ENCODE measurements around the gene ZDHHC13. TPM values are rescaled to one million over a fixed set of nuclear protein-coding genes. Genes with fewer than 3 reads are reported as not detected.

Gene ZDHHC13, protein sequence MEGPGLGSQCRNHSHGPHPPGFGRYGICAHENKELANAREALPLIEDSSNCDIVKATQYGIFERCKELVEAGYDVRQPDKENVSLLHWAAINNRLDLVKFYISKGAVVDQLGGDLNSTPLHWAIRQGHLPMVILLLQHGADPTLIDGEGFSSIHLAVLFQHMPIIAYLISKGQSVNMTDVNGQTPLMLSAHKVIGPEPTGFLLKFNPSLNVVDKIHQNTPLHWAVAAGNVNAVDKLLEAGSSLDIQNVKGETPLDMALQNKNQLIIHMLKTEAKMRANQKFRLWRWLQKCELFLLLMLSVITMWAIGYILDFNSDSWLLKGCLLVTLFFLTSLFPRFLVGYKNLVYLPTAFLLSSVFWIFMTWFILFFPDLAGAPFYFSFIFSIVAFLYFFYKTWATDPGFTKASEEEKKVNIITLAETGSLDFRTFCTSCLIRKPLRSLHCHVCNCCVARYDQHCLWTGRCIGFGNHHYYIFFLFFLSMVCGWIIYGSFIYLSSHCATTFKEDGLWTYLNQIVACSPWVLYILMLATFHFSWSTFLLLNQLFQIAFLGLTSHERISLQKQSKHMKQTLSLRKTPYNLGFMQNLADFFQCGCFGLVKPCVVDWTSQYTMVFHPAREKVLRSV
- 10 to 100 TPM; 25.1 to 27.7 TPM for total RNA-seq

DNA sequence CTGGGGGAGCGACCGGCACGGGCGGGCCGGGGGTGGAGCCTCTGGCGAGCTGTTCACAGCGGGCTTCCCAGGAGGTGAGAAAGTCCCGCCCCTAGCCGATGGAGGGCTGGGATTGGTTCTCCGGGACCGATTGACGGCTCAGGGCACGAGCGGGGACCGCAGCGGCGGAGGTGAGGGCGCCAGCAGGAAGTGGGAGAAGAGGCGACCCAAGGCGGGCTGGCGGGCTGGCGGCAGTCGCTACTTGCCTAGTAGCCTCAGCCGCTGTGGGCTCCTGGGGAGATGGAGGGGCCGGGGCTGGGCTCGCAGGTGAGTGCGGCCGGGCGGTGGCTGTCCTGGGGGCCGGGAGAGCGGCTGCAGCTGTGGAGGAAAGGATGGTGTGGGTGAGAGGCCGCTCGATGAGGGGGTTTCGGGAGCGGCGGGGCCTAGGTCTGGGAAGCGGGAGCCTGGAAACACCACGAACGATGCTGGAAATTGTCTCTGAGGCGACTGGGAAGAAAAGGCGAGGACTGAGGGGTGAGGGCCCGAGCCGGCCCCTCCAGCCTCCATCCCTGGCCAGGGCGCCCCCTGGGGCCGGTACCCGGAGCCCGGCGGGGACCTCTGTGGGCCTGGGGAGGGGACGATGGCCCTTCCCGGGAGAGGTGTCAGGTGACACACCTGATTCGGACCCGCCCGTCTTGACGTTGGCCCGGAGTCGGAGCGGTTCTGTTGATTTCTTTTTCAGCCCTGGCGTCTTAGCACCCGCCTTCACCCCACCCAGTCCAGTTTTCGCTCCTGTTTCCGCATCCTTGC is at the start of gene ZDHHC13:
Gene ZDHHC13, plus strand, starts transcription at position 198 of the 789 bp plus-strand sequence. Its CDS starts 82 bp downstream, at position 280.
- Mint-ChIP-seq H3K9me3 (no peaks in the 10 kb centered on the region), H3K4me3 (peak within 1 kb of the TSS; percentile 85), H3K27ac (peak within 1 kb of the TSS; percentile 92), H3K4me1 (peaks cover 47% of the 10 kb centered on the region), H3K27me3 (peaks cover 10% of the 10 kb centered on the region), H3K36me3 (ENCODE audit: low read depth) (peaks cover 21% of the 10 kb centered on the region)
- ChIA-PET CTCF (no interaction called here), POLR2A (interaction anchor here (0.6 kb wide), 1 partner anchor 9 kb away, joined by 12 read pairs; no protein-coding TSS in a partner anchor)
- peak; percentile 96 for DNase-seq

- peak; percentile 65 for DNase-seq
- no peaks in the 10 kb centered on the region for H3K9me3 Mint-ChIP-seq
- ChIA-PET POLR2A (no interaction called here), CTCF (interaction anchor here (0.8 to 1.8 kb wide), 5 partner anchors 11 to 1199 kb away, joined by 3 to 10 read pairs (median 5); partner anchors contain the start of genes E2F8 and MRGPRX2)
- H3K4me3 Mint-ChIP-seq = peak overlapping the region; percentile 1
- no peak overlapping the region for H3K27ac Mint-ChIP-seq
- H3K36me3 Mint-ChIP-seq (ENCODE audit: low read depth) = no peaks in the 10 kb centered on the region
- peaks cover 6% of the 10 kb centered on the region for H3K27me3 Mint-ChIP-seq
- peaks cover 4% of the 10 kb centered on the region for H3K4me1 Mint-ChIP-seq
Measured at GRCh38 chr11:19071255-19071654, 45.7 kb upstream of the ZDHHC13 start.

GRCh38 chr11:19072464-19072863 is 44.5 kb upstream of the ZDHHC13 start:
- CTCF ChIA-PET = no interaction called here
- H3K27ac Mint-ChIP-seq = no peak overlapping the region
- H3K27me3 Mint-ChIP-seq = peaks cover 6% of the 10 kb centered on the region
- H3K4me1 Mint-ChIP-seq = peaks cover 4% of the 10 kb centered on the region
- H3K36me3 Mint-ChIP-seq (ENCODE audit: low read depth) = no peaks in the 10 kb centered on the region
- POLR2A ChIA-PET = no interaction called here
- no peaks in the 10 kb centered on the region for H3K9me3 Mint-ChIP-seq
- no peak overlapping the region for H3K4me3 Mint-ChIP-seq
- no peak for DNase-seq

- Mint-ChIP-seq H3K27ac (no peak overlapping the region), H3K4me1 (peaks cover 4% of the 10 kb centered on the region), H3K4me3 (no peak overlapping the region), H3K27me3 (peaks cover 7% of the 10 kb centered on the region), H3K36me3 (ENCODE audit: low read depth) (no peaks in the 10 kb centered on the region), H3K9me3 (no peaks in the 10 kb centered on the region)
- ChIA-PET POLR2A (no interaction called here), CTCF (no interaction called here)
- no peak for DNase-seq
Measured at GRCh38 chr11:19073454-19074415, 43.2 kb upstream of the ZDHHC13 start.

DNA sequence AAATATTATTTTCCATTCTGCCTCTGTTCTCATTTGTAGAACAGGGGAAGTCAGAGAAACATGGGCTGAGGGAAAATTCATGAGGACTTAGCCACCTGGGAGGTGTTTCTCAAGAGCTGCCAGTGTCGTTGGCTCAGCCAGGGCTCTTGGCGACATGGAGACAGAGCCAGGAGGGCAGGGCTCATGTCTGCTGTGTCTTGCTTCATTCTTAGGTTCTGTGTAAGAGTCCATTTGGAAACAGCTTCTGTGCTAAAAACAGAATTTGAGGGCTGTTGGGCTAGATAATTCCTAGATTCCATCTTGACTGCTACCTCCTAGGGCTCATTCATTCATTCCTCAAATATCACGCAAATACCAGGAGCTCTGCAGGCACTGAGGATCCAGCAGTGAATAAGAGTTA is 41.3 kb upstream of the ZDHHC13 start:
- POLR2A ChIA-PET = no interaction called here
- Mint-ChIP-seq H3K27ac (no peak overlapping the region), H3K4me3 (no peak overlapping the region), H3K27me3 (peaks cover 13% of the 10 kb centered on the region), H3K36me3 (ENCODE audit: low read depth) (no peaks in the 10 kb centered on the region), H3K9me3 (no peaks in the 10 kb centered on the region), H3K4me1 (peaks cover 4% of the 10 kb centered on the region)
- no peak for DNase-seq
- CTCF ChIA-PET = interaction anchor here (0.7 kb wide), 1 partner anchor 492 kb away, joined by 3 read pairs; no protein-coding TSS in a partner anchor

GRCh38 chr11:19076744-19077589 is 40.0 kb upstream of the ZDHHC13 start:
- POLR2A ChIA-PET = no interaction called here
- peak; percentile 67 for DNase-seq
- CTCF ChIA-PET = interaction anchor here (1.0 to 1.6 kb wide), 6 partner anchors 12 to 477 kb away, joined by 3 to 5 read pairs (median 3); no protein-coding TSS in a partner anchor
- no peak overlapping the region for H3K27ac Mint-ChIP-seq
- H3K27me3 Mint-ChIP-seq = peaks cover 13% of the 10 kb centered on the region
- no peaks in the 10 kb centered on the region for H3K36me3 Mint-ChIP-seq (ENCODE audit: low read depth)
- no peak overlapping the region for H3K4me3 Mint-ChIP-seq
- H3K9me3 Mint-ChIP-seq = no peaks in the 10 kb centered on the region
- H3K4me1 Mint-ChIP-seq = no peaks in the 10 kb centered on the region

DNA sequence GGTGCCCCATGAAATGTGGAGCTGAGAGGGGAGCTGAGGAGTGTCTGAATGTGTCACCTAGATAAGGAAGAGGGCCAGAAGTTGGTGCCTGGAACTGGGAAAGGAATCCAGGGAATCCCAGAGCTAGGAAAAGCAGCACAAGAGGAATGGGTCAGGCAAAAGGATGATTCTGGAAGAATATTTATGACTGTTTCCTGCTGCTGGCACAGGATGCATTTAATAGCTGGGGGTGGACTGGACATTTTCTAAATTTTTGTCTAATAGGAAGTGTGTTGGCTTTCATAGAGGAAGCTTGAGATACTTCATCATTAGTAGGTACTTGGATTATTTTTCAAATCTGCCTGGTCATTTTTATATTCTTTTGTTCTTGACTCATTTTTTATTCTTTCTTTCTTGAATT is 39.0 kb upstream of the ZDHHC13 start:
- H3K27me3 Mint-ChIP-seq = peaks cover 13% of the 10 kb centered on the region
- H3K27ac Mint-ChIP-seq = no peak overlapping the region
- H3K4me1 Mint-ChIP-seq = no peaks in the 10 kb centered on the region
- H3K9me3 Mint-ChIP-seq = no peaks in the 10 kb centered on the region
- no peak overlapping the region for H3K4me3 Mint-ChIP-seq
- H3K36me3 Mint-ChIP-seq (ENCODE audit: low read depth) = no peaks in the 10 kb centered on the region
- DNase-seq = no peak
- ChIA-PET CTCF (interaction anchor here (1.3 to 1.6 kb wide), 3 partner anchors 15 to 476 kb away, joined by 3 to 5 read pairs (median 4); no protein-coding TSS in a partner anchor), POLR2A (no interaction called here)

DNA sequence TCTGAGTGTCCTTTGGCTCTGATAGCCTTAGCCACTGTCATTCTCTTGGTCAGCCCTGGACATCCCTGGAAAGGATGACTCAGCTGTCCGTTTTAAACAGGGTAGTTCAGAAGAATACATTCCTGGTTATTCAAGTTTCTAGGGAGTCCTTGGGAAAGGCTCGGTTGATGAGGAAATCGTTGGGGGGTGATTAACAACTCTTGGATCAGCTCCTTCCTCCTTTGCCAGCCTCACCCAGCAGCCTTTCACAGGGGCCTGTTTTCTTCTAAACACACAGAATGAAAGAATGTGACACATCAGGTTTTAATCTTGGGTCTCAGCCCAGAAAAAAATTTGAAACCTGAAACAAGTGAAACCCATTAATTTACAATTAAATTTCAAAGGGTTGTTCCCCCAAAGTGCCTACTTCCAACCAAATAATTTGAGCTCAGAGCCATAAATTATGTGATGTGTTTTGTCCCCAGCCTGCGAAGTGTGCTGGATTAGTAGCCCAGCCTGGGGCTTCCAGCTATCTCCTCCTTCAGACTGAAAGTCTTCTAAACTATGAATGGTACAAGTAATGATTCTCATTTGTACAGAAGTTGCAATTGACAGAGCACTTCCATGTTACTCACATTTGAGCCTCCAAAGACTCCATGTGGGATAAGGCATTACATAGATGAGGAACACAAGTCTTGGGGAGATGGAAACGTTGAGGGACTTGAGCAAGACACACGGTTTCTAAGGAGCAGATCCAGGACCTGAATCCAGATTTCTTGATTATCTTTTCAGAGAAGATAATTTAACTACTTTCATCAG is 37.1 kb upstream of the ZDHHC13 start:
- Mint-ChIP-seq H3K27ac (no peak overlapping the region), H3K4me1 (no peaks in the 10 kb centered on the region), H3K27me3 (peaks cover 13% of the 10 kb centered on the region), H3K4me3 (no peak overlapping the region), H3K9me3 (no peaks in the 10 kb centered on the region), H3K36me3 (ENCODE audit: low read depth) (no peaks in the 10 kb centered on the region)
- DNase-seq = no peak
- CTCF ChIA-PET = interaction anchor here (0.9 to 1.1 kb wide), 2 partner anchors 12 to 31 kb away, joined by 3 read pairs; no protein-coding TSS in a partner anchor
- POLR2A ChIA-PET = no interaction called here

DNA sequence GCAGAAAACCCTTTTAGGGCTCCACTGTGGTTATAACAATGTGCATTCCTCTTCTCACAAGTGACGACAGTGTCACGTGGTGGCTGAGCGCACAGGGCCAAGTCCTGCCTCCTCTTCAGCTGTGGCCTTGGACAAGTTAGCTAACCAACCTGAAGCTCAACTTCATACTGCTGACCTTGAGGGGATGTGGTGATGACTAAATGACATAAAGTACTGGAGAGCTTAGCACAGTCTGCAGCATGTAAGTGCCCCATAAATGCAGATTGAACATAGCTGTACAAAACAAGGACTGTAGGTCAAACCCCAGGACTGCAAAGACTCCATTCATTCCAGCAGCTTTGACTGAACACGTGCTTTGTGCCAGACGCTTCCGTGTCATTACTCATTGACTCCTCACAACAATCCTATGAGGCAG is 36.4 kb upstream of the ZDHHC13 start:
- ChIA-PET CTCF (interaction anchor here (1.1 kb wide), 1 partner anchor 30 kb away, joined by 3 read pairs; no protein-coding TSS in a partner anchor), POLR2A (no interaction called here)
- no peaks in the 10 kb centered on the region for H3K36me3 Mint-ChIP-seq (ENCODE audit: low read depth)
- no peaks in the 10 kb centered on the region for H3K9me3 Mint-ChIP-seq
- H3K4me1 Mint-ChIP-seq = no peaks in the 10 kb centered on the region
- H3K27ac Mint-ChIP-seq = no peak overlapping the region
- H3K27me3 Mint-ChIP-seq = peaks cover 13% of the 10 kb centered on the region
- no peak for DNase-seq
- no peak overlapping the region for H3K4me3 Mint-ChIP-seq

- H3K27me3 Mint-ChIP-seq = peaks cover 10% of the 10 kb centered on the region
- H3K9me3 Mint-ChIP-seq = no peaks in the 10 kb centered on the region
- DNase-seq = no peak
- no peak overlapping the region for H3K4me3 Mint-ChIP-seq
- no peaks in the 10 kb centered on the region for H3K4me1 Mint-ChIP-seq
- POLR2A ChIA-PET = no interaction called here
- no peak overlapping the region for H3K27ac Mint-ChIP-seq
- no peaks in the 10 kb centered on the region for H3K36me3 Mint-ChIP-seq (ENCODE audit: low read depth)
- CTCF ChIA-PET = no interaction called here
Measured at GRCh38 chr11:19083166-19083565, 33.8 kb upstream of the ZDHHC13 start.

All from activated CD4-positive, alpha-beta T cell treated with anti-CD3 and anti-CD28 coated beads, Interleukin-2, amount 10 ng/mL, durations not matched to agents 7 days and 5 days (primary cell).